GM12873 (cell line): ENCODE measurements around the gene AP2A1.
A peak's percentile ranks its signal among the peaks of the same experiment; 100 is the strongest.

Experiments
- TF ChIP-seq, protein P1 (sequence below): IDR thresholded peaks from 2 replicates; pipeline ENCODE4 v1.5.1; 2012; ENCODE audit warnings: low read depth, mild to moderate bottlenecking, moderate library complexity, low read length, control low read depth; ENCODE audit not compliant: insufficient read depth; ENCODE audit errors: missing control alignments

Gene AP2A1

DNA sequence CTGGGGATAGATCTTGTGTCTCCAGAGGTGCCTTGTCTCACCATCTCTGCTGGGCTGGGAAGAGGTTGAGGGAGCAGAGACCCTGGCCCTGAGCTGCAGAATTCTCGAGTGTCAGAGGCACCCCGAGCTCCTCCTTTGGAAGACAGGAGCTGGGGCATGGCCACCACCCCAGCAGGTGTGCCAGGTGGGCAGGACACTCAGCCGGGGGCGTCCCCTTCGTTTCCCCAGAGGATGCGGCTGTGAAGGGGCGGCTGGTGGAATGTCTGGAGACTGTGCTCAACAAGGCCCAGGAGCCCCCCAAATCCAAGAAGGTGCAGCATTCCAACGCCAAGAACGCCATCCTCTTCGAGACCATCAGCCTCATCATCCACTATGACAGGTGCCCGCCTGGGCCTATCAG, 31.8 kb downstream of the AP2A1 start:
- TF ChIP-seq, protein P1, sequence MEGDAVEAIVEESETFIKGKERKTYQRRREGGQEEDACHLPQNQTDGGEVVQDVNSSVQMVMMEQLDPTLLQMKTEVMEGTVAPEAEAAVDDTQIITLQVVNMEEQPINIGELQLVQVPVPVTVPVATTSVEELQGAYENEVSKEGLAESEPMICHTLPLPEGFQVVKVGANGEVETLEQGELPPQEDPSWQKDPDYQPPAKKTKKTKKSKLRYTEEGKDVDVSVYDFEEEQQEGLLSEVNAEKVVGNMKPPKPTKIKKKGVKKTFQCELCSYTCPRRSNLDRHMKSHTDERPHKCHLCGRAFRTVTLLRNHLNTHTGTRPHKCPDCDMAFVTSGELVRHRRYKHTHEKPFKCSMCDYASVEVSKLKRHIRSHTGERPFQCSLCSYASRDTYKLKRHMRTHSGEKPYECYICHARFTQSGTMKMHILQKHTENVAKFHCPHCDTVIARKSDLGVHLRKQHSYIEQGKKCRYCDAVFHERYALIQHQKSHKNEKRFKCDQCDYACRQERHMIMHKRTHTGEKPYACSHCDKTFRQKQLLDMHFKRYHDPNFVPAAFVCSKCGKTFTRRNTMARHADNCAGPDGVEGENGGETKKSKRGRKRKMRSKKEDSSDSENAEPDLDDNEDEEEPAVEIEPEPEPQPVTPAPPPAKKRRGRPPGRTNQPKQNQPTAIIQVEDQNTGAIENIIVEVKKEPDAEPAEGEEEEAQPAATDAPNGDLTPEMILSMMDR = no peak

DNA sequence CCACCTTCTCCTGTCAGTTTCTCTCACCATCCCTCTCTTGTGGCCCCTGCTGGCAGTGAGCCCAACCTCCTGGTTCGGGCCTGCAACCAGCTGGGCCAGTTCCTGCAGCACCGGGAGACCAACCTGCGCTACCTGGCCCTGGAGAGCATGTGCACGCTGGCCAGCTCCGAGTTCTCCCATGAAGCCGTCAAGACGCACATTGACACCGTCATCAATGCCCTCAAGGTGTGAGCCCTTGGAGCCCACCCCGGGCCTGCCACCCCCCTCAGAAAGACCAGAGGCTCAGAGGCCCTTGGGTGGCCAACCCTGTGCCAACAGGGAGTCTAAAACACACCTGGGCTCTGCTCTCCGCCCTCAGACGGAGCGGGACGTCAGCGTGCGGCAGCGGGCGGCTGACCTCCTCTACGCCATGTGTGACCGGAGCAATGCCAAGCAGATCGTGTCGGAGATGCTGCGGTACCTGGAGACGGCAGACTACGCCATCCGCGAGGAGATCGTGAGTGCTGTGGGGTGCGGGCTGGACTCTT, 32.5 kb downstream of the AP2A1 start:
- TF ChIP-seq, protein P1 = no peak

DNA sequence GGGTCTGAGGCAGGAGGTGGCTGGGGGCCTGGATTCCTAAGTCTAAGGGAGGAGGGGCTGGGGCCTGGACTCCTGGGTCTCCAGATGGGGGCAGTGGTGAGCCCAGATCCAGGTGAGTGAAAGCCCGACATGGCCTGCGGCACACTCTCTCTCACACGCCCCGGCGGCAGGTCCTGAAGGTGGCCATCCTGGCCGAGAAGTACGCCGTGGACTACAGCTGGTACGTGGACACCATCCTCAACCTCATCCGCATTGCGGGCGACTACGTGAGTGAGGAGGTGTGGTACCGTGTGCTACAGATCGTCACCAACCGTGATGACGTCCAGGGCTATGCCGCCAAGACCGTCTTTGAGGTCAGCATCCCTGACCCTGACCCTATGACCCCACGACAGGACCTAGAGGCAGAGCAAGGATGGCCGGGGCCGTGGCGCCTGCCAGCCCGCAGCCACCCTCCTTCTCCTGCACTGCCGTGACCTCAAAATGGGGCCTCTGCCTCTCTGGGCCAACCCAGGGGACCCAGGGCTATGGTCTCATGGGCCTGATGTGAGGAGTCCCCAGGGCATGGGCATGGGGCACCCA, 33.1 kb downstream of the AP2A1 start:
- TF ChIP-seq, protein P1 = peak; percentile 40

DNA sequence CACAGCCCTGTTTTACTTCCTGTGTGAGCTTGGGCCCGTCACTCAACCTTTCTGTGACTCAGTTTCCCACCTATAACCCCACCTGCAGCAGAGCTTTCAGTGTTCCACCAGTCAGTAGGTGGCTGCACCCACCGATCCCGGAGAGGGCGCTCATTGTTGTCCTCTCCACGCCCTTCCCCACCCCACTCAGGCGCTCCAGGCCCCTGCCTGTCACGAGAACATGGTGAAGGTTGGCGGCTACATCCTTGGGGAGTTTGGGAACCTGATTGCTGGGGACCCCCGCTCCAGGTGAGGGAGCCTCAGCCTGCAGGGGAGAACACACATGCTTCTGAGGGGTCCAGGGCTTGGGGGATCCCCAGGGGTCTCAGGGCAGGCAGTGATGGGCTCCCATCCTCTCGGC, 34.0 kb downstream of the AP2A1 start:
- TF ChIP-seq, protein P1 = no peak

DNA sequence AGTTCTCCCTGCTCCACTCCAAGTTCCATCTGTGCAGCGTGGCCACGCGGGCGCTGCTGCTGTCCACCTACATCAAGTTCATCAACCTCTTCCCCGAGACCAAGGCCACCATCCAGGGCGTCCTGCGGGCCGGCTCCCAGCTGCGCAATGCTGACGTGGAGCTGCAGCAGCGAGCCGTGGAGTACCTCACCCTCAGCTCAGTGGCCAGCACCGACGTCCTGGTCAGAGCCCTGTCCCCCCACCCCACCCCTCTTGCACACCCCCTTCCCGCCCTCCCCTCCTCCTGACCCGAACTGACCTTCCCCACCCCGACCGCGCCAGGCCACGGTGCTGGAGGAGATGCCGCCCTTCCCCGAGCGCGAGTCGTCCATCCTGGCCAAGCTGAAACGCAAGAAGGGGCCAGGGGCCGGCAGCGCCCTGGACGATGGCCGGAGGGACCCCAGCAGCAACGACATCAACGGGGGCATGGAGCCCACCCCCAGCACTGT, 34.6 kb downstream of the AP2A1 start:
- TF ChIP-seq, protein P1 = no peak

DNA sequence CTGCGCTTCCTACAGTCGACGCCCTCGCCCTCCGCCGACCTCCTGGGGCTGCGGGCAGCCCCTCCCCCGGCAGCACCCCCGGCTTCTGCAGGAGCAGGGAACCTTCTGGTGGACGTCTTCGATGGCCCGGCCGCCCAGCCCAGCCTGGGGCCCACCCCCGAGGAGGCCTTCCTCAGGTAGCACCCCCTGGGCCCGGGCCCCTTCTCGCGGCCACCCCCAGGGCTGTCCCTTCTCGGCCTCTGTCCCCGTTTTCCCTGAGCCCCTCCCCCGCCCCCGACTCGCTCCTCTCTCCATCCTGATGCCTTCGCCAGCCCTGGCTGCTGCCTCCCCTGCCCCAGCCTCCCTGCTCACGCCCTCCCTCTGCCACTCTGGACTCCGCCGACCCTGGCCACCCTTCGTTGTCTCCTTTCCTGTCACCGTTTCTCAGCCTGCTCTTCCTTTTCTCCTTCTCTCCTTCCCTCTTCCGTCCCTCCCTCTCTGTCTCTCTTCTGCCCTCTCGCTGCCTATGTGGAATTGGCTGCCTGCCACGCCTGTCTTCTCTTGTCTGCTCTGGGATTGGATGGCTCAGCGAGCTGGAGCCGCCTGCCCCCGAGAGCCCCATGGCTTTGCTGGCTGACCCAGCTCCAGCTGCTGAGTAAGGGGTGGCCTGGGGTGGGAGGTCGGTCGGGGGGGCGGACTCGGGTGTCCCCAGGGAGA, 35.3 kb downstream of the AP2A1 start:
- TF ChIP-seq, protein P1 = no peak

DNA sequence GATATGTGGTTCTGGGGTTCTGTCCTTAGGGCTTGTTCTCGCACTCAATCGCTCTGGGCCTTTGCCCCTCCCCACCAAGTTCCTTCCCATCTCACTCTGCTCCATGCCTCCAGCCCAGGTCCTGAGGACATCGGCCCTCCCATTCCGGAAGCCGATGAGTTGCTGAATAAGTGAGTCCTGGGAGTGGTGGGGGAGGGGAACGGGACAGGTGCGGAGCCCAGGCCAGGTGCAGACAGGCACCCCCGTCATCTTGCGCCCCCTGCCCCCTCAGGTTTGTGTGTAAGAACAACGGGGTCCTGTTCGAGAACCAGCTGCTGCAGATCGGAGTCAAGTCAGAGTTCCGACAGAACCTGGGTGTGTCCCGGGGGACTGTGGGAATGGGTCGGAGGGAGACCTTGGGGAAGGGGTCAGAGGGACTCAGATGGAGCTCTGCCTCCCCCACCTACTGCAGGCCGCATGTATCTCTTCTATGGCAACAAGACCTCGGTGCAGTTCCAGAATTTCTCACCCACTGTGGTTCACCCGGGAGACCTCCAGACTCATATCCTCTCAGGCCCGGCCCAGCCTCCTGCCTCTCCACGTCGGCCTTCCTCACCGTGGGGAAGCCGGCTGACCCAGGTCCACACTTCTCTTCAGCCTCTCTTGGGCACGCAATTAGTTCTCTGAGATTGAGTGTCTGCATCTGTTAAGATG, 36.2 kb downstream of the AP2A1 start:
- TF ChIP-seq, protein P1 = no peak
